T-helper 1 cell treated with Interleukin-12 subunit alpha and Interleukin-12 subunit beta and Interleukin-4 antibody, amounts not matched to agents 30 μg/mL and 1 μg/mL, for 36 hours (primary cell): ENCODE measurements around the gene ANP32A.

ENCODE experiments used
- H3K27ac Mint-ChIP-seq: one replicate; pipeline ENCODE4 v1.8.0; 2021; ENCODE audit warnings: mild to moderate bottlenecking, mixed read lengths
- H3K27me3 Mint-ChIP-seq: one replicate; pipeline ENCODE4 v1.8.0; 2021; ENCODE audit warnings: low read depth, mixed read lengths
- H3K36me3 Mint-ChIP-seq: one replicate; pipeline ENCODE4 v1.8.0; 2021; ENCODE audit warnings: low read depth, mixed read lengths
- H3K4me1 Mint-ChIP-seq: one replicate; pipeline ENCODE4 v1.8.0; 2021; ENCODE audit warnings: low read depth, mixed read lengths
- H3K4me3 Mint-ChIP-seq: one replicate; pipeline ENCODE4 v1.8.0; 2021; ENCODE audit warnings: mild to moderate bottlenecking, moderate library complexity, mixed read lengths
- H3K9me3 Mint-ChIP-seq: one replicate; pipeline ENCODE4 v1.8.0; 2021; ENCODE audit warnings: mixed read lengths

Gene ANP32A

GRCh38 chr15:68833700-68834331 lies 13.1 kb upstream of the ANP32A start:
- Mint-ChIP-seq H3K27me3 (peaks cover 27% of the 10 kb centered on the region), H3K4me3 (no peak overlapping the region), H3K9me3 (peaks cover 19% of the 10 kb centered on the region), H3K4me1 (peaks cover 20% of the 10 kb centered on the region), H3K36me3 (peaks cover 4% of the 10 kb centered on the region), H3K27ac (no peak overlapping the region)

GRCh38 chr15:68830141-68830785 lies 9.6 kb upstream of the ANP32A start:
- no peak overlapping the region for H3K27ac Mint-ChIP-seq
- peaks cover 22% of the 10 kb centered on the region for H3K4me1 Mint-ChIP-seq
- no peak overlapping the region for H3K4me3 Mint-ChIP-seq
- no peaks in the 10 kb centered on the region for H3K36me3 Mint-ChIP-seq
- peaks cover 12% of the 10 kb centered on the region for H3K27me3 Mint-ChIP-seq
- H3K9me3 Mint-ChIP-seq, result peaks cover 4% of the 10 kb centered on the region

- Mint-ChIP-seq H3K27me3 (peaks cover 9% of the 10 kb centered on the region), H3K36me3 (no peaks in the 10 kb centered on the region), H3K4me1 (peaks cover 19% of the 10 kb centered on the region), H3K9me3 (peaks cover under 1% of the 10 kb centered on the region), H3K27ac (no peak overlapping the region), H3K4me3 (no peak overlapping the region)
Observed at GRCh38 chr15:68829068-68829467, 8.4 kb upstream of the ANP32A start.

- peaks cover 12% of the 10 kb centered on the region for H3K36me3 Mint-ChIP-seq
- no peak overlapping the region for H3K27ac Mint-ChIP-seq
- no peak overlapping the region for H3K4me3 Mint-ChIP-seq
Observed at GRCh38 chr15:68823561-68823960, 2.9 kb upstream of the ANP32A start.

GRCh38 chr15:68822818-68823217 lies 2.1 kb upstream of the ANP32A start:
- H3K36me3 Mint-ChIP-seq, result peaks cover 12% of the 10 kb centered on the region
- H3K9me3 Mint-ChIP-seq, result no peaks in the 10 kb centered on the region
- no peak overlapping the region for H3K27ac Mint-ChIP-seq
- peaks cover 3% of the 10 kb centered on the region for H3K27me3 Mint-ChIP-seq
- no peak overlapping the region for H3K4me3 Mint-ChIP-seq
- H3K4me1 Mint-ChIP-seq, result peaks cover 14% of the 10 kb centered on the region

More at GRCh38 chr15:68823561-68823960, 2.9 kb upstream of the ANP32A start:
- peaks cover 3% of the 10 kb centered on the region for H3K27me3 Mint-ChIP-seq
- H3K9me3 Mint-ChIP-seq, result no peaks in the 10 kb centered on the region
- H3K4me1 Mint-ChIP-seq, result peaks cover 14% of the 10 kb centered on the region

GRCh38 chr15:68821841-68822381 lies 1.2 kb upstream of the ANP32A start:
- Mint-ChIP-seq H3K27me3 (peaks cover 3% of the 10 kb centered on the region), H3K4me3 (peak overlapping the region; percentile 81), H3K4me1 (peaks cover 12% of the 10 kb centered on the region), H3K27ac (peak overlapping the region; percentile 71), H3K9me3 (no peaks in the 10 kb centered on the region), H3K36me3 (peaks cover 15% of the 10 kb centered on the region)

GRCh38 chr15:68821190-68821840 lies 620 bp upstream of the ANP32A start:
- Mint-ChIP-seq H3K9me3 (no peaks in the 10 kb centered on the region), H3K4me3 (peak overlapping the region; percentile 99), H3K4me1 (peaks cover 17% of the 10 kb centered on the region), H3K27me3 (no peaks in the 10 kb centered on the region), H3K27ac (peak overlapping the region; percentile 71), H3K36me3 (peaks cover 15% of the 10 kb centered on the region)

- Mint-ChIP-seq H3K36me3 (peaks cover 26% of the 10 kb centered on the region), H3K9me3 (no peaks in the 10 kb centered on the region), H3K27me3 (no peaks in the 10 kb centered on the region), H3K4me1 (peaks cover 30% of the 10 kb centered on the region), H3K4me3 (peak overlapping the region; percentile 99), H3K27ac (peak overlapping the region; percentile 100)
Observed at GRCh38 chr15:68819495-68820294, 1.0 kb downstream of the ANP32A start.

- H3K9me3 Mint-ChIP-seq, result no peaks in the 10 kb centered on the region
- H3K36me3 Mint-ChIP-seq, result peaks cover 29% of the 10 kb centered on the region
- peaks cover 35% of the 10 kb centered on the region for H3K4me1 Mint-ChIP-seq
- peak overlapping the region; percentile 100 for H3K27ac Mint-ChIP-seq
- H3K27me3 Mint-ChIP-seq, result no peaks in the 10 kb centered on the region
- H3K4me3 Mint-ChIP-seq, result peak overlapping the region; percentile 99
Observed at GRCh38 chr15:68818769-68819494, 1.8 kb downstream of the ANP32A start.

- Mint-ChIP-seq H3K4me1 (peaks cover 39% of the 10 kb centered on the region), H3K27me3 (no peaks in the 10 kb centered on the region), H3K4me3 (peak overlapping the region; percentile 60), H3K27ac (peak overlapping the region; percentile 69), H3K9me3 (no peaks in the 10 kb centered on the region), H3K36me3 (peaks cover 29% of the 10 kb centered on the region)
Observed at GRCh38 chr15:68818066-68818768, 2.5 kb downstream of the ANP32A start.

- Mint-ChIP-seq H3K4me1 (peaks cover 41% of the 10 kb centered on the region), H3K36me3 (peaks cover 31% of the 10 kb centered on the region)
Observed at GRCh38 chr15:68817304-68818065, 3.2 kb downstream of the ANP32A start.

GRCh38 chr15:68816795-68817303 lies 3.8 kb downstream of the ANP32A start:
- Mint-ChIP-seq H3K27me3 (no peaks in the 10 kb centered on the region), H3K36me3 (peaks cover 29% of the 10 kb centered on the region), H3K27ac (peak overlapping the region; percentile 97), H3K4me3 (peak overlapping the region; percentile 97), H3K9me3 (no peaks in the 10 kb centered on the region), H3K4me1 (peaks cover 43% of the 10 kb centered on the region)

More at GRCh38 chr15:68817304-68818065, 3.2 kb downstream of the ANP32A start:
- Mint-ChIP-seq H3K27ac (peak overlapping the region; percentile 97), H3K9me3 (no peaks in the 10 kb centered on the region), H3K4me3 (peak overlapping the region; percentile 97), H3K27me3 (no peaks in the 10 kb centered on the region)
